HG03442 (cell line): ENCODE data around the gene HBA2.
"Not testable (repeated sequence)": the region's sequence is repeated elsewhere in the genome, so short reads cannot be mapped to it uniquely, and the experiment has no call there.

ENCODE experiments used
- ATAC-seq: cut with Tn5 transposase; IDR thresholded peaks from one replicate; pipeline ENCODE4 v1.9.1; 2021; ENCODE audit warnings: mild to moderate bottlenecking, moderate library complexity; ENCODE audit not compliant: unreplicated experiment

Gene HBA2

DNA sequence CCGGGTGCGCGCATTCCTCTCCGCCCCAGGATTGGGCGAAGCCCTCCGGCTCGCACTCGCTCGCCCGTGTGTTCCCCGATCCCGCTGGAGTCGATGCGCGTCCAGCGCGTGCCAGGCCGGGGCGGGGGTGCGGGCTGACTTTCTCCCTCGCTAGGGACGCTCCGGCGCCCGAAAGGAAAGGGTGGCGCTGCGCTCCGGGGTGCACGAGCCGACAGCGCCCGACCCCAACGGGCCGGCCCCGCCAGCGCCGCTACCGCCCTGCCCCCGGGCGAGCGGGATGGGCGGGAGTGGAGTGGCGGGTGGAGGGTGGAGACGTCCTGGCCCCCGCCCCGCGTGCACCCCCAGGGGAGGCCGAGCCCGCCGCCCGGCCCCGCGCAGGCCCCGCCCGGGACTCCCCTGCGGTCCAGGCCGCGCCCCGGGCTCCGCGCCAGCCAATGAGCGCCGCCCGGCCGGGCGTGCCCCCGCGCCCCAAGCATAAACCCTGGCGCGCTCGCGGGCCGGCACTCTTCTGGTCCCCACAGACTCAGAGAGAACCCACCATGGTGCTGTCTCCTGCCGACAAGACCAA, at the start of gene HBA2:
Gene HBA2, plus strand, starts transcription at position 503 of the 568 bp plus-strand sequence. Its CDS starts 37 bp downstream, at position 540.
- not testable (repeated sequence) for ATAC-seq

GRCh38 chr16:123558-124350, 48.9 kb upstream of the HBA2 start:
- ATAC-seq: not testable (repeated sequence)

DNA sequence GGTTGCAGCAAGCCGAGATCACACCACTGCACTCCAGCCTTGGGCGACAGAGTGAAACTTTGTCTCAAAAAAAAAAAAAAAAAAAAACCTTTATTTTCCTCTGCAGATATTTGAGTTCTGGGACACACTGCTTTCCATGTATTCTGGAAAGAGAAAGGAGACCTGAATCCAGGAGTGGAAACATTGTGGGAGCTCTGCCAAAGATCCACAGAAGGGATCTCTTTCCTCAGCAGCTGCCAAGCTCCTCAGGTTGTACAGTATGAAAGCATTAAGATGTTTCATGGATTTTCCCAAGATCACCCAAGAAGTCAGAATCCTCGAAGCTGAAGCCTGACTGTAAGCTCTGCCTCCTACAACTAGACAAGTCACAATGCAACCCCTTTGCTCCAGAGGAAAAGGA, 47.7 kb upstream of the HBA2 start:
- ATAC-seq: no peak

DNA sequence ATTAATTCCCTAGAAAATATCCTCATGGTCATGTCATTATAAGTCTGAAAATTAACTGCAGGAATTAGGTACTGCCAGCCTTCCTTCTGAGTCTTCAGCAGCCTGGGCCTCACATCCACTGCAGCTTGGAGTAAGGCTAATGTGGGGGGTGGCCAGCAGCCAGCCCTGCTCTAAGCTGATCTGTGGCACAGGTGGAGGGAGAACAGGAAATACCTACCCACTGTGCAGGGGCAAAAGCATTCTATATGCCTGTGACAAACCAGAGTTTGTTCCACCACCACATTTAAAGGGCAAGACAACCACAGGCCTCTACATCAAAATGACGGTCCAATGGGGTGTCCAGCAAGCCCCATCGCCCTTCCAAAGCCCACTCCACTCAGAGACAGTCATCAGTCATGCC, 43.6 kb upstream of the HBA2 start:
- ATAC-seq: no peak

- ATAC-seq: no peak
Measured at GRCh38 chr16:130533-131173, 42.0 kb upstream of the HBA2 start.

- no peak for ATAC-seq
Measured at GRCh38 chr16:132120-132519, 40.6 kb upstream of the HBA2 start.

DNA sequence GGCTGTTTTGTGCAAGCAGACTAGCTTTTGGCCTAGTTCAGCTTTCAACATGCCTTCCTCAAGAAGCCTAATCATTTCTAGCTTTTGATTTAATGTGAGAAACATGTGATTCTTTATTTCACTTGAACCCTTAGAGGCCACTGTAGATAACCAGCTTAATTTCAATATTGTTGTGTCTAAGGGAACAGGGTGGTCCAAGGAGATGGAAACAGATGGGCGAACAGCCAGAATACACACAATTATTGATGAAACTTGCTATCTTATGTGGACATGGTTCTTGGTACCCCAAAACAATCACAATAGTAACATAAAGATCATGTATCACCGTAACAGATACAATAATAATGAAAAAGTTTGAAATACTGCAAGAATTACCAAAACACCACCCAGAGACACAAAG, 39.0 kb upstream of the HBA2 start:
- ATAC-seq: no peak

- no peak for ATAC-seq
Measured at GRCh38 chr16:138049-138417, 34.6 kb upstream of the HBA2 start.

GRCh38 chr16:140175-140857, 32.4 kb upstream of the HBA2 start:
- no peak for ATAC-seq

- no peak for ATAC-seq
Measured at GRCh38 chr16:142405-142967, 30.2 kb upstream of the HBA2 start.

DNA sequence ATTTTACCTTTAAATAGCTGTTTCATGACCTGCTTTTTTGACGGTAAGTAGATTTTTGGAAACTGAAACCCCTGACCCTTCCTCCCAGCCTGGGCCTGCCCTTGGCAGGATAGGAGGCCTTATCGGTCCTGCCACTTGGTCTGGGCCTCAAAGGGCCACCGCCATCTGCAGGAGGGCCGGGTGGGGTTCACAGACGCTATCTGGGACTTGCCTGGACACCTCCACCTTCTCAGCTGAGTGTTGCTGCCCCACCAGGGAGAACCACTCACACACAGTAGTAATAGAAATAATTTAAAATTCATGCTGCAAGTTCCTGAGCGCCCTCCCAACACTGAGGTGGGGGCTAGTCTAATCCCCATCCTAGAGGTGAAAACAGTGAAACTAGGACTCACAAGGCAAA, 29.6 kb upstream of the HBA2 start:
- ATAC-seq: no peak

DNA sequence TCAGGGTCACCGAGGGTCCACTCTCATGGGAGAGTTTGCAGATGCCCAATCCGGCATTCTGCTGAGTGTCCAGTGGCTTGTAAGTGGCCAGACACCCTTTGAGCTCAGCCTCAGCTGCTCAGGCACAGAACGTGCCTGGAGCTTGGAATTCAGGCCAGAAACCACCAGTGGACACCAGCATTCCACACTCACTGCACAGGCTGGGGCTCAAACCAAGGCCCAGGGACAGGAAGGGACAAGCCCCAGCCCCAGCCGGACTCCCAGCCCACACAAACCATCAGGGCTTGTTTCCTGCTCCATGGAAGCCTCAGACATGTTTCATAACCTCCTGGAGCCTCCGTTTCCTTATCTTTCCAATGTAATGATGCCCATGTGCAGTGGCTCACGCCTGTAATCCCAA, 29.2 kb upstream of the HBA2 start:
- no peak for ATAC-seq

GRCh38 chr16:144797-145252, 27.9 kb upstream of the HBA2 start:
- ATAC-seq: no peak

DNA sequence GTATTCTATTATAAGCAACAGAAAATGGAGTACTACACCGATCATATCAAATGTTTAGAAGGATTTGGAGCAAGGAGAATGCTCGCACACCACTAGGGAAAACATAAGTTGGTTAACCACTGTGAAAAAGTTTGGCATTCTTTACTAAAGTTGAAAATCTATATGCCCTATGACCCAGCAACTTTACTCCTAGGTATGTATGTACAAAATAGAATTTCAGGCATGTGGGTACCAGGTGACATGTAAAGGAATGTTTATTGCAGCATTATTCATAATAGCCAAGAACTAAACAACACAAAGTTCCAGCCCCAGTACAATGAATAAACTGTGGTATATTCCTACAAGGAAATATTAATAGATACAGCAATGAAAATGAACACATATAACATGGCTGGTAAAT, 26.0 kb upstream of the HBA2 start:
- no peak for ATAC-seq

DNA sequence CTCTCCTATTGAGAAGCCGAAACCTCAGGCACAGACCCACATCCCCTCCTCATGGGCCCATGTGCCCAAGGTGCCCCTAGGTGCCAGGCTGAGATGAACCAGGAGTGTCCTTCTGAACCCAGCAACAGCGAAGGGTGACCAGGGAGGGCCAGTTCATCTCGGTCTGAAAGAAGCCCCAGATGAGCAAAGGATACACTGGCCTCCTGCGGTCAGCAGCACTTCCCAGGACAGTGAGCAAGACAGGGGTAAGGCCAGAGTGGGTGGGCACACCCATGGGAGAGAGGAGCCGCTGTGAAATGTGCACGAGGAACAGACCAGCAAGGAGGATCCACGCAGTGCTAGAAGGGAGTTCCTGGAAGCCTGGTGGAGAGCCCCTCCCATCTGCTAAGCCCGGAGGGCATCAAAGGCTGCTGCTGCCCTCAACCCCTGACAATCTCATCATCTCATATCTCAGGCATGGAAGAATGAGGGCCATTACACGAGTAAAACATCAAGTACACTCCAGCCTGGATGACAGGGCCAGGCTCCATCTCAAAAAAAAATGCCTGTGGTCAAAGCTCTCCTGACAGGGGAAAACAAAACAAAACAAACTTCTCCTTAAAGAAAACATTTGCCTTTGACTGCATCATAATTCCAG, 23.5 kb upstream of the HBA2 start:
- no peak for ATAC-seq

DNA sequence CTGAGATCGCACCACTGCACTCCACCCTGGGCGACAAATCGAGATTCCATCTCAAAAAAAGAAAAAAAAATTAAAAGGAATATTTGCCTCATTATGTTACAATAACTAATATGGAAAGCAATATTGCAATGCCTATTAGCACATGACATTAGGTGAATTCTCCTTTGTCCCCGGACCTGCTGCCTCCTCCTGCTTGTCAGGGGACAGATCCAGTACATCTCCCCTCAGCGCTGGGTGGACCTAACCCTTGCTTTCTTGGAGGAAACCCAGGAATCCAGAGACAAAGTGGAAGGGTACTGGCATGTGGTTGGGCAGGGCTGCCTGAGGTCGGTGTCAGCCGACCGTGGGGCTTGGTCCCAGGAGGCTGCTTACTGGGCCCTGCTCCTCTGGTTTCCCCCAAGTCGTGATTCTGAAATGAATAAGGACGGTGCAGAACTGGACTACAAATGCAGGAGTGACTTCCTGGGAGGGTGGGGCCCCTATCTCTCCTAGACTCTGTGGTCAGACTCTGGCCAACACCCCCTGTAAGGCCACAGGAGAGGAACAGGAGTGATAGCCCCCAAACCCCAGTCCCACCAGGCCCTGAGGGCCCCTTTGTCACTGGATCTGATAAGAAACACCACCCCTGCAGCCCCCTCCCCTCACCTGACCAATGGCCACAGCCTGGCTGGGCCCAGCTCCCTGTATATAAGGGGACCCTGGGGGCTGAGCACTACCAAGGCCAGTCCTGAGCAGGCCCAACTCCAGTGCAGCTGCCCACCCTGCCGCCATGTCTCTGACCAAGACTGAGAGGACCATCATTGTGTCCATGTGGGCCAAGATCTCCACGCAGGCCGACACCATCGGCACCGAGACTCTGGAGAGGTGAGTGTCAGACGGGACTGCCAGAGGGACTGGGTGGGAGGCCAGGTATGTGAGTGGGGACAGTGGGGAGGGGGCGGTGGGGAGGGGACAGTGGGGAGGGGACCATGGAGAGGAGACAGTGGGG, 20.2 kb upstream of the HBA2 start, which contains the start of gene HBZ:
Gene HBZ, plus strand, starts transcription at position 504 of the 988 bp plus-strand sequence. Its CDS starts 266 bp downstream, at position 770.
- ATAC-seq: no peak

GRCh38 chr16:153129-153521, 19.6 kb upstream of the HBA2 start:
- ATAC-seq: not testable (repeated sequence)

DNA sequence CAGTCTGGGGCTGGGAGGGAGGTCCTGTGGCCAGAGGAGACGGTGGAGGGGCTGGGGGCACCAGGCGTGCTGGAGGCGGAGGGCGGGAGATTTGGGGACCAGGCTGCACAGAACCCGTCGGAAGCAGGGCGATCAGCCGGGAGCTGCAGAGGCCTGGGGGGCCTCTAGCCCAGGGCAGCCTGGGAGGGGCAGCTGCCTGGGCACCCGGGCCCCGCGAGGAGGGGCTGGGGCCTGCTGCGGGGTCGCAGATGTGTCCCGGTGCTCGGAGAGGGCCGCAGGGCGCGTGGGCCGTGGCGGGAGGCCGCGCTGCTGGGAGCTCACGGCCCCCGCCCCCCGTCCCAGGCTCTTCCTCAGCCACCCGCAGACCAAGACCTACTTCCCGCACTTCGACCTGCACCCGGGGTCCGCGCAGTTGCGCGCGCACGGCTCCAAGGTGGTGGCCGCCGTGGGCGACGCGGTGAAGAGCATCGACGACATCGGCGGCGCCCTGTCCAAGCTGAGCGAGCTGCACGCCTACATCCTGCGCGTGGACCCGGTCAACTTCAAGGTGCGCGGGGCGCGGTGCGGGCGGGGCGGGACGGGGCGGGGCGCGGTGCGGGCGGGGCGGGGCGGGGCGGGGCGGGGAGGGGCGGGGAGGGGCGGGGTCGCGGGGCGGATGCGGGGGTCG, 19.0 kb upstream of the HBA2 start:
- ATAC-seq: not testable (repeated sequence)
